GM12892 (cell line): ENCODE data around the gene CCDC88C.

Source experiments
- DNase-seq: peaks from one replicate; pipeline ENCODE4 v3.0.0; 2011; ENCODE audit not compliant: insufficient read length
- FAIRE-seq: peaks from 2 replicates; lab custom pipeline; 2011; peaks lifted over from hg19 to GRCh38; lab: Jason Lieb, UNC
- POLR2A ChIP-seq: IDR thresholded peaks from 2 replicates; pipeline ENCODE4 v1.6.1; 2011; ENCODE audit warnings: low read depth, low read length, control low read depth
- POLR2AphosphoS5 ChIP-seq: IDR thresholded peaks from 2 replicates; pipeline ENCODE4 v1.6.1; 2011; ENCODE audit warnings: low read depth, low read length, control low read depth
- TAF1 ChIP-seq: IDR thresholded peaks from 2 replicates; pipeline ENCODE4 v1.6.1; 2011; ENCODE audit warnings: low read depth, mild to moderate bottlenecking, control low read depth, low read length, borderline replicate concordance

The CCDC88C gene

DNA sequence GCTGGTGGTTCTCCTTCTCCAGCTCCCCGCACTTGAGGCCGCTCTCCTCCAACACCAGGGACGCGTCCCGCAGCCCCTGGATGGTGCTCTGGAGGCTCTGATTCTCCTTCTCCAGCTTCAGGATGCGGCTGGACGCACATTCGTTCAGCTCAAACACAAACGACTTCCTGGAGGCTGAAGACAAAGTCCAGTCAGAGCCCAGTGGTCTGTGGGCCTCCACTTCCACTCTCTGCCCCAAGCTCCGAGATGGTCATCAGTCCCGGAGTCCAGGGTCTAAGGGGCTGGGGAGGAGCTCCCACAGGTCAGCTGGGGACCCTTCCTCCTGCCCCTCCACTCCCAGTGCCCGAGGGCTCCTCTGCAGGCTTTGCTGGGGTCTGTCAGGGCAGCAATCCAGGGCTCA lies 96.5 kb downstream of the CCDC88C start:
- no peak for DNase-seq
- no peak for FAIRE-seq
- TF ChIP-seq POLR2AphosphoS5: no peak
- no peak for TF ChIP-seq TAF1
- TF ChIP-seq POLR2A: no peak

DNA sequence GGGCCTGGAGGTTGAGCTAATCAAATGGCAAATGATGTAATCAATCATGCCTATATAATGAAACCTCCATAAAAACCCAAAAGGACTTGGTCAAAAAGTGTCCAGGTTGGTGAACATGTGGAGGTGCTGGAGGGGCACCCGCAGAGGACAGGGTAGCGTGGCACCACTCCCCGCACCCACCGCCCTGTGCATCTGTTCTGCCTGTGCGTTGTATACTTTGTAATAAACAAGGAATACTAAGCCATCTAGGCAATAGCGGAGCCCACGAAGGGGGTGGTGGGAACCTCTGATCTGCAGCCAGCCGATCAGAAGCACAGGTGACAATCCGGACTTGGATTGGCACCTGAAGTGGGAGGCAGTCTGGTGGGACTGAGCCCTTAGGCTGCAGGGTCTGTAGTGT lies 97.4 kb downstream of the CCDC88C start:
- TF ChIP-seq POLR2AphosphoS5: no peak
- no peak for TF ChIP-seq TAF1
- no peak for TF ChIP-seq POLR2A
- no peak for DNase-seq
- no peak for FAIRE-seq

DNA sequence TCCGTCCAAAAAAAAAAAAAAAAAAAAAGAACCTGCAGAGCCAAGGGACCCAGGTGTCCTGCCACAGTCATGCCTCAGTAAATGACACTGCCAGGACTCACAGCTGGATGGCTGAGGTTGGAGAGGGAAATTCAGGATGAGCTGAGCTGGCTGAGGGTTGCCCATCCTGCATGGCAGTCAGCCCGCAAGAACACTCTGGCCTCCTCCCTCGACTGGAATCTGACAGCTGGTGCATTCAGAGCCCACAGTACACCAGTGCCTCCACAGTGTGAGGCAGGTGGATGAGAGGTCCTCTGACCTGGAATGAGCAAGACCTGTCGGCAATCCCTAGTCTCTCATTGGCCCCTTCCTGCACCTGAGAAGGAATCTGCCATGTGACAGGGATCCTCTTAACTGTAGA lies 98.7 kb downstream of the CCDC88C start:
- TF ChIP-seq POLR2A (no peak), TAF1 (no peak), POLR2AphosphoS5 (no peak)
- peak; percentile 40 for FAIRE-seq

DNA sequence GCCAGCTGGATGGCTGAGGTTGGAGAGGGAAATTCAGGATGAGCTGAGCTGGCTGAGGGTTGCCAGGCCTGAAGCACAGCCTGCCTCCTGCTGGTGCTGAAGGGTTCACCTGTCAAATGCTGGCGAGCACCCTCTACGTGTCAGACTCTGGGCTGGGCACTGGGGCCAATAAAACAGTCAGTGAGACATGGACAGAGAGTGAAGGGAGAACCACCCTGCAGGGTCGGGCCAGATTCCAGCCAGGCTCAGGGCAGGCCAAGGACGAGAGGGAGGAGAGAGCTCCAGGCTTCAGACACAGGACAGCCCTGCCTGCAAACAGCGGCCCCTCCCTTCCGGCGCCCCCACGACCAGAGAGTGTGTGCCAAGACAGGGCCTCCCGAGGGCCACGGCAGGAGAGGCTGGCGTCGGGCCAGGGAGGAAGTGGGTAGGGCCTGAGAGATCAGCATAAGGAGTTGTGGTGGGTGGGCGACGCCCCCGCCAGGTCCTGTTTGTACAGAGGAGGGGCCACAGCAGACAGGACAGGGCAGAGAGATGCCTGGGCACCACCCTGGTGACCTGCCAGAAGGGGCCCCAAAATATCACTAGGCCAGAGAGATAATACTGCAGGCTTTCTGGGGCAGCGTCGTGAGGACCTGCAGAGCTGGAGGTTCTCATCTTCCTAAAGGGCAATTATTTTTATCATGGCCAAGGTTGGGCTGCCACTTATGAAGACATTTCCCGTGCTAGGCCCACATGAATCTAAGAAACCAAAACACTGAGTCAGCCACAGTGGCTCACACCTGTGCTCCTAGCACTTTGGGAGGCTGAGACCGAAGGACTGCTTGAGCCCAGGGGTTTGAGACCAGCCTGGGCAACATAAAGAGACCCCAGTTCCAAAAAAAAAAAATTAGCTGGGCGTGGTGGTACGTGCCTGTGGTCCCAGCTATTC lies 100.0 kb downstream of the CCDC88C start:
- no peak for TF ChIP-seq POLR2AphosphoS5
- no peak for TF ChIP-seq POLR2A
- no peak for TF ChIP-seq TAF1
- DNase-seq: no peak

More for the DNA sequence above, 98.7 kb downstream of the CCDC88C start:
- no peak for DNase-seq

DNA sequence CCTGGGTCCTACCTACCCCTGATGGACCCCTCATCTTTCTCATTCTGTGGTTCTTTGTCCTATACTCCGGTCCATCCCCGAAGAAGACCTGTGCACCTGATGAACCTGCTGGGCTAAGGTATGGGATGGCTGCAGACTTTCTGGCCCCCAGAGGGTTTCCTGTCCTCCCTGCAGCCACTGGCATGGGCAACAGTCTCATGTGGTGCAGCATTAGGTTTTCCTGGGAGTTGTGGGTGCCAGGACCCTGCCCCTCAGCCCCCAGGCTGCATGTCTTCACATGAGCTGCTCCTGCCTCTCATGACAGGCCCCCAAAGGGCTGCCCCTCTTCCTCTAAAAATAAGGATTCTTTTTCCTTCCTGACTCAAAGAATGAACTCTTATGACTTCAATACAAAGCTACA lies 100.9 kb downstream of the CCDC88C start:
- FAIRE-seq (peak; percentile 79), DNase-seq (no peak)
- no peak for TF ChIP-seq TAF1
- no peak for TF ChIP-seq POLR2AphosphoS5
- TF ChIP-seq POLR2A: no peak

More for the DNA sequence above, 100.0 kb downstream of the CCDC88C start:
- FAIRE-seq: no peak

DNA sequence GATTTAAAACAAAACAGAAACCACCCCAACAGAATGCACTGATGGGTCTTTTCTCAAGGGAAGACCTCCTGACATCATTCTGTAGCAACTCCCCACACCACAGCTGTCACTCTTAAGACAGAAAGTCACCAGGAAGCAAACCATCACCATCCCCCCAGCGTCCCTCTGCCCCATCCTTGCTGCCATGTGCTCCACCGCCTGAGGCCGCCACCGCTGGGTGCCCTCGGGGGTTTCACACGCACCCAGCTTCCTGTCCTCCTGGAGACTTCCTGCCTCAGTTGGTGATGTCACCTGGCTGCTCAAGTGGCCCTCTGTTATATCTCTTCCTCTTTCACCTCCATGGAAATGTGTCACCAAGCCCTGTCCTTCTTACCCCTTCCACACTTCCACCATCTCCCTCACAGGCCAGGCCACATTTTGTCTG lies 101.8 kb downstream of the CCDC88C start:
- DNase-seq (peak; percentile 79), FAIRE-seq (peak; percentile 98)
- TF ChIP-seq POLR2A (peak; percentile 30; the same call in 1 of the 2 replicates), TAF1 (no peak), POLR2AphosphoS5 (no peak; the same call in 1 of the 2 replicates)

DNA sequence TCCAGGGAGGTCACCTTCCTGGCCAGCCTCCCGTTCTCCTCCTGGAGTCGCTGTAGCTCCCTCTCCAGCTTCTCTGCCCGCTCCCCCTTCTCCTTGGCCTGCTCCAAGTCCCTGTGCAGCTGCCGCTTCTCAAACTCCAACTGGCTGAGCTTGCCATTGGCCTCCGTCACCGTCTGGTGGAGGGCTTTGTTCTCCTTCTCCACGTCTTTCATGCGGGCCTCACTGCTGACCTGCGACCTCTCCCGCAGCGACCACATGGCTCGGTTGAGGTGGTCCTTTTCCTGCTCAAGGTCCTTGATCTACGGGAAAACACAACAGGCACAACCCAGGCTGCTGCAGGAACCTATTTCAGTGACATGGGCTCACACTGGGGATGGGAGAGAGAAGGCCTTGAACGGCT lies 103.8 kb downstream of the CCDC88C start:
- FAIRE-seq: no peak
- TF ChIP-seq TAF1: no peak
- TF ChIP-seq POLR2AphosphoS5: no peak
- no peak for DNase-seq

DNA sequence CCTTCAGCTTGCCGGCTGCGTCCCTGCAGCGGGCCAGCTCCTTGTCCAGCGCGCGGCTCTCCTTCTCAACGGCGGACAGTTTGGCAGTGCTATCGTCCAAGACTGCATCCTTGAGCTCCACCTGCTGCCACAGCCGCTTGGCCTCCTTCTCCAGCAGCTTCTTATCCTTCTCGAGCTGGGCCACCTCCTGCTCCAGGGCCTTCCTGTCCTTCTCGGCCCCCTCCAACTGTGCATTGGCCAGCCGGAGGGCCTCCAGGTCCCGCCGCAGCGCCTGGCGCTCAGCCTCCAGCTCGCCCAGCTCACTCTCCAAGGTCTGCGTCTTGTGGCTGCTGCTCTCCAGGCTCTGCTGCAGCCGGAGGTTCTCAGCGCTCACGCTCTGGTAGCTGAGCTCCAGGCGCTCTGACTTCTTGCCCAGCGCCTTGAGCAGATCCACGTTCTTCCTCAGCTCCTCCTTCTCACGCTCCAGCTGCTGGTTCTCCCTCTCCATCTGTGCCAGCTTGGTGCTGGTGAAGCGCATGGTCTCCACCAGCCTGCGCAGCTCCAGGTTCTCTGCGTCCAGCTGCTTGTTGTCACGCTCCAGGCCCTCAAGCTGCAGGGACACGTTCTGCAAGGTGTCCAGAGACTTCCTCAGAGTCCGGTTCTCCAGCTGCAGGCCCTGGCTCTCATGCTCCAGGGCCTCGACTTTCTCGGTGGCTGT lies 104.3 kb downstream of the CCDC88C start:
- FAIRE-seq: no peak
- DNase-seq: no peak
- TF ChIP-seq POLR2AphosphoS5 (0 out of 2 replicates have a peak, but pooled peaks have one; percentile 24), TAF1 (no peak), POLR2A (no peak)

DNA sequence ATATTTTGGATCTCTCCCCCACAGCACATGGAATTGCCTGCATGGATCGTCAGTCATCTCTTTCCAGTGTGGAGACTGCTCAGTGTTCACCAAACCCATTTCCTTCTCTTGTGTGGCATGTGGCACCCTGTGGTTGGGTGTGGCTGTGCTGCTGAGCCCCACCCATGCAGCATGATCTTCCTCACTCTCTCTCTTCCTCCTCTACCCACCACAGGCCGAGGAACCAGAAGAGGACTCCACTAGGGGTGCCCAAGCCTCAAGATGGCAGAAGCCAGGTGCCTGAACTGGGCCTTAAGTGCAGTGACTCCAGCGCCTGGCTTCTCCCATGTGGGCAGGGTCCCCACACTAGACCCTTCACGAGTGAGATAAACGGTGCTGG lies 106.3 kb downstream of the CCDC88C start:
- TF ChIP-seq POLR2AphosphoS5: no peak
- no peak for TF ChIP-seq TAF1
- FAIRE-seq: no peak
- no peak for DNase-seq

DNA sequence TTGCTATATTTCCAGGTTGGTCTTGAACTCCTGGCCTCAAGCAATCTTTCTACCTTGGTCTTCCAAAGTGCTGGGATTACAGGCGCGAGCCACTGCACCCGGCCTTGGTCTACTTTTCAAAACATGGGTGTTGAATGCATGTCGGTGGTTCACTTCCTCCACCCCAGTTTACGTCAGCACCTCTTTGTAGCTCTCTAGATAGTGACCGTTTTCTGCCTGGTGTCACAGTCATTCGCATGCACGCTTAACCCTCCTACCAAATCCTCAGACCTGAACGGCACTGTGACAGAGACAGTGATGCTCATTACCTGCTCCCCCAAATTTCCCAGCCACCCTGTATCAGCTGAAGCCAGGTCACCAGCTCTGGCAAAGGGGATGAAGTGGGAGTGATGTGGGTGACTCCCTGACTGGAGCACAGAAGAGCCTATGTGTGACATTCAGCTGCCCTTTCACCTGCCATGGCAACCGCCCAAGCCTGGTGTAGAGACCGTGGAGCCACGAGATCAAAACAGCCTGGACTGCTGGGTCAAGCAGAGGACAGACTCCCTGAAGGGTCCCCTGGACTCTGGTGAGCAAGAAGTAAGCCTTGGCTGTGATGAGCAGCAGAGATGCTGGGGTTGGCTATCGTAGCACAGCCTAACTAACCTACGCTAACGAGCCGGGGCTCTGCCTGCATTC lies 106.9 kb downstream of the CCDC88C start:
- DNase-seq: no peak
- FAIRE-seq: no peak
- no peak for TF ChIP-seq TAF1
- 0 out of 2 replicates have a peak, but pooled peaks have one; percentile 40 for TF ChIP-seq POLR2AphosphoS5

DNA sequence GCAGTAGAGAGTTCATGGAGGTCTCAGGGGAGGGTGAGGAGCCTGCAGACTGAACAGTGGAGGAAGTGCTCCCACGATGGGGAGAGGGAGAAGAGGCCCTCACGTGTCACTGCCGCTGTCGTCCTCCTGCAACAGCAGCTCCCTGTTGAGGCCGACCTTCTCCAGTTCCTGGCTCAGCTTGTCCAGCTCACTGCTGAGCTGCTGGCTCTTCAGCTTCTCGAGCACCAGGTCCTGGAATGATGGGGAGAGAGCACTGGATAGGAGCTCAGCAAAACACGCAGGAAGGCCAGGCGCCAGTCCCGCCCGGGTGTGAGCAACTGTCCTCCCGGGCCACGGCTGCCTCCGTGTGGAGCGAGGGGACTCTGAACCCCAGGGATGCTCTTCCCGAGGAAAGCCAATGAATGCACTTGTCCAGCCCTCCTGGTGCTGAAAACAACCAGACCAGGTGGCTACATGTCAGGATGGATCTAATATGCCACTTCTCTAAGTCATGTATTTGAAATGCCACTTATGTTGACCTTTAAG lies 107.8 kb downstream of the CCDC88C start:
- DNase-seq: no peak
- FAIRE-seq: no peak
- no peak for TF ChIP-seq TAF1
- TF ChIP-seq POLR2AphosphoS5: no peak
- TF ChIP-seq POLR2A: no peak
